ENCODE results near the gene DNAH10.

Gene DNAH10

DNA sequence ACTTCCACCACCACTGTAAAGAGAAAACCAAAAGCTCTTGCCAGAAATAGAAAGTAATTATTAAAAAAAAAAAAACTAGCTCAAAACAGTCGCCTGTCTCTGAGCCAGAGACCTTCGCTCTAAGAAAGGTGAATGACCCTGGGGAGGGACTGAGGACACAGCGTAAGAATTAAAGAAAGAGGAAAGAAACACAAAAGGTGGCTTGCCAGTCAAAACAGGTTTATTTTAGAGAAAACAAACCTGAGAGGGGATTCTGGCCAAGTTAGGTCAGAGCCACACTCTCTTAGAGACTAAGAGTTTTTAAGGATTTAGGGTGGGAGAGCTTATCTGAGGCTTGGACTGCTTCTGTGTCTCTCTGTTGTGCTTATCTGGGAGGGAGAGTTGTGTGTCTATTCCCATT, 66.0 kb downstream of the DNAH10 start:
- no peaks in the 10 kb centered on the region for H3K4me1 ChIP-seq (ENCODE audit: control insufficient read depth in 2 of 2, insufficient read depth in 1 of 2, low read depth in 1 of 2, low read length in 2 of 2)
- H4K91ac ChIP-seq (ENCODE audit: low read depth, low read length, poor library complexity) = no peak overlapping the region
- no peak for DNase-seq (ENCODE audit: low spot score)
- H3K14ac ChIP-seq (ENCODE audit: low read length) = no peak overlapping the region
- H2BK12ac ChIP-seq (ENCODE audit: low read length) = no peak overlapping the region
- H2AK5ac ChIP-seq (ENCODE audit: low read depth, low read length) = no peak overlapping the region
- H3K27ac ChIP-seq (replicated peaks; ENCODE audit: low read length) = no peak overlapping the region
- H3K9ac ChIP-seq (ENCODE audit: low read depth, low read length, poor library complexity) = no peak overlapping the region
- H3K4me3 ChIP-seq (ENCODE audit: low read length in 2 of 2) = no peak overlapping the region
- H3K18ac ChIP-seq (ENCODE audit: low read length) = no peak overlapping the region
- no peak overlapping the region for H2AFZ ChIP-seq (ENCODE audit: low read length)
- H3K36me3 ChIP-seq (replicated peaks in 1 of 2; ENCODE audit: control insufficient read depth in 2 of 2, insufficient read depth in 2 of 2, low read length in 2 of 2) = no peaks in the 10 kb centered on the region
- no peaks in the 10 kb centered on the region for H3K27me3 ChIP-seq (ENCODE audit: control insufficient read depth in 3 of 3, insufficient read depth in 3 of 3, low read depth in 1 of 3, low read length in 3 of 3)
- no CpG with 5 or more reads among the region's 3 CpGs for WGBS, 2 donors (ENCODE audit: extremely low coverage in 2 of 2, insufficient read length in 2 of 2, insufficient replicate concordance in 1 of 2)
- H3K23ac ChIP-seq (ENCODE audit: low read depth, low read length, poor library complexity) = no peak overlapping the region
- H3K9me3 ChIP-seq (replicated peaks in 1 of 2; ENCODE audit: control insufficient read depth in 2 of 2, insufficient read depth in 1 of 2, low read depth in 1 of 2, low read length in 2 of 2) = peaks cover 4 to 21% of the 10 kb centered on the region in 2 donors
- H2BK120ac ChIP-seq (ENCODE audit: low read depth, low read length) = no peak overlapping the region
- H3K79me1 ChIP-seq (ENCODE audit: low read depth, low read length) = no peaks in the 10 kb centered on the region
- no peak overlapping the region for H3K4ac ChIP-seq (ENCODE audit: low read length)
- H2BK15ac ChIP-seq (ENCODE audit: low read length) = no peak overlapping the region
- no peak overlapping the region for H2BK5ac ChIP-seq (ENCODE audit: low read length)
- no peak overlapping the region for H4K8ac ChIP-seq (ENCODE audit: low read depth, low read length)
- H3K4me2 ChIP-seq (ENCODE audit: insufficient read depth, low read length, poor library complexity, severe bottlenecking) = no peak overlapping the region

DNA sequence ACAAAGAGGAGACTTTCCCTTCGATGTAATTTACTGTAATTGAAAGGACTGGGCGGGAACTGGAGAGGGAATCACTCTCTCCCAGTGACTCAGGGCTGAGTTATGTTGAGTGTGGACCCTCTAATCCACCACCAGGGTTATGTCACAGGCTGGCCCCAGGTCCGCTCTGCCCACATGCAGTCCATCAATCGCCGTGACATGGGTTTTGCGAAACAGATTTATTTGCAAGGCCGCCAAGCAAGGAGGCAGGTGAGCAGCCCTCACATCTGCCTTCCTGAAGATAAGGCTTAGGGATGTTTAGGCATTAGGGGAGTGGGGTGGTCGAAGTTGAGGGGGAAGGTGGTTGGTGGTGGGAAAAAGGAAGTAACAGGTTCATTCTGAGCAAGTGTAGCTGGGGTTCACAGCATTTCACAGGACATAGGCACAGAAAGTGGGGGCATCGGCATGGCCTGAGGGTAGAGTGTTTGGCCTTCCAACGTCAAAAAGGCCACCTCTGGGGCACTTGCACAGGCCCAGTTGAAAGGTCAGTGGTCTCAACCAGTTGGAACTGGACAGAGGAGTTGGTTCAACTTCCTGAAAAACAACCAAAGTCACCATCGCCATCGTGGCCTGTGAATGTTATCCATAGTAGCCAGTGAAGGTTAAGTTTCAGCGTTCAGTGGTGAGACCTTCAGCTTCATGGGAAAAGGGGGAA, 66.9 kb downstream of the DNAH10 start:
- no peak overlapping the region for H3K23ac ChIP-seq (ENCODE audit: low read depth, low read length, poor library complexity)
- H4K8ac ChIP-seq (ENCODE audit: low read depth, low read length) = no peak overlapping the region
- no peak for DNase-seq (ENCODE audit: low spot score)
- H3K79me1 ChIP-seq (ENCODE audit: low read depth, low read length) = no peaks in the 10 kb centered on the region
- H2BK5ac ChIP-seq (ENCODE audit: low read length) = no peak overlapping the region
- H2BK15ac ChIP-seq (ENCODE audit: low read length) = no peak overlapping the region
- H2BK12ac ChIP-seq (ENCODE audit: low read length) = no peak overlapping the region
- no peak overlapping the region for H3K9ac ChIP-seq (ENCODE audit: low read depth, low read length, poor library complexity)
- no peak overlapping the region for H2BK120ac ChIP-seq (ENCODE audit: low read depth, low read length)
- H3K14ac ChIP-seq (ENCODE audit: low read length) = no peak overlapping the region
- no peak overlapping the region for H2AFZ ChIP-seq (ENCODE audit: low read length)
- H3K9me3 ChIP-seq (replicated peaks in 1 of 2; ENCODE audit: control insufficient read depth in 2 of 2, insufficient read depth in 1 of 2, low read depth in 1 of 2, low read length in 2 of 2) = peaks cover 4 to 24% of the 10 kb centered on the region in 2 donors
- H4K91ac ChIP-seq (ENCODE audit: low read depth, low read length, poor library complexity) = no peak overlapping the region
- WGBS, 2 donors (ENCODE audit: extremely low coverage in 2 of 2, insufficient read length in 2 of 2, insufficient replicate concordance in 1 of 2) = 100% methylated on average over 1 of the region's 13 CpGs; no CpG with 5 or more reads in 1 of the 2 donors
- no peak overlapping the region for H2AK5ac ChIP-seq (ENCODE audit: low read depth, low read length)
- no peak overlapping the region for H3K27ac ChIP-seq (replicated peaks; ENCODE audit: low read length)
- peak overlapping the region in 1 of 2 donors; percentile 27 for H3K4me3 ChIP-seq (ENCODE audit: low read length in 2 of 2)
- no peak overlapping the region for H3K4me2 ChIP-seq (ENCODE audit: insufficient read depth, low read length, poor library complexity, severe bottlenecking)
- H3K4me1 ChIP-seq (ENCODE audit: control insufficient read depth in 2 of 2, insufficient read depth in 1 of 2, low read depth in 1 of 2, low read length in 2 of 2) = no peaks in the 10 kb centered on the region
- H3K36me3 ChIP-seq (replicated peaks in 1 of 2; ENCODE audit: control insufficient read depth in 2 of 2, insufficient read depth in 2 of 2, low read length in 2 of 2) = no peaks in the 10 kb centered on the region
- no peak overlapping the region for H3K4ac ChIP-seq (ENCODE audit: low read length)
- no peaks in the 10 kb centered on the region for H3K27me3 ChIP-seq (ENCODE audit: control insufficient read depth in 3 of 3, insufficient read depth in 3 of 3, low read depth in 1 of 3, low read length in 3 of 3)
- no peak overlapping the region for H3K18ac ChIP-seq (ENCODE audit: low read length)

DNA sequence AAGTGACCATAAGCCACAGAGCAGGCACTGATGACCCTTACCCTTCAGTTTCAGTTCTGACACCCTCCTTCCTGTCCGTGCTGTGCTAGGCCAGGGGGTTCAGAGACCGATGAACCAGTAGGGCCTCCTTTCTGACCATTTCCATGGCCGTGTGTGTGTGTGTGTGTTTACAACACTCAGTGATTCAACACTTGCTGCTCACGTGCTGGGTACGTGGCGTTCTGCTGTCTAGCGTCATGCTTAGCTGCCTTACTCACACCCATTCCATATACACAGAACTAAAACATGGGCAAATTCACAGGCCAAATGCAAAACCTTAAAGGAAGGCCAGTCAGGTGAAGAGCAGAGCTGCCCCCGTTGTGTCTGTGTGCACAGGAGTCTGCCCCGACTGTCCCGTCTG, 67.5 kb downstream of the DNAH10 start:
- no peak overlapping the region for H2BK5ac ChIP-seq (ENCODE audit: low read length)
- no peaks in the 10 kb centered on the region for H3K27me3 ChIP-seq (ENCODE audit: control insufficient read depth in 3 of 3, insufficient read depth in 3 of 3, low read depth in 1 of 3, low read length in 3 of 3)
- no peak overlapping the region for H3K4me2 ChIP-seq (ENCODE audit: insufficient read depth, low read length, poor library complexity, severe bottlenecking)
- no peak overlapping the region for H3K14ac ChIP-seq (ENCODE audit: low read length)
- no peaks in the 10 kb centered on the region for H3K79me1 ChIP-seq (ENCODE audit: low read depth, low read length)
- no CpG with 5 or more reads among the region's 10 CpGs for WGBS, 2 donors (ENCODE audit: extremely low coverage in 2 of 2, insufficient read length in 2 of 2, insufficient replicate concordance in 1 of 2)
- no peak overlapping the region for H2BK15ac ChIP-seq (ENCODE audit: low read length)
- peaks cover 6 to 24% of the 10 kb centered on the region in 2 donors for H3K9me3 ChIP-seq (replicated peaks in 1 of 2; ENCODE audit: control insufficient read depth in 2 of 2, insufficient read depth in 1 of 2, low read depth in 1 of 2, low read length in 2 of 2)
- H3K18ac ChIP-seq (ENCODE audit: low read length) = no peak overlapping the region
- no peak overlapping the region for H2AFZ ChIP-seq (ENCODE audit: low read length)
- H3K4ac ChIP-seq (ENCODE audit: low read length) = no peak overlapping the region
- H2AK5ac ChIP-seq (ENCODE audit: low read depth, low read length) = no peak overlapping the region
- H3K9ac ChIP-seq (ENCODE audit: low read depth, low read length, poor library complexity) = no peak overlapping the region
- no peaks in the 10 kb centered on the region for H3K4me1 ChIP-seq (ENCODE audit: control insufficient read depth in 2 of 2, insufficient read depth in 1 of 2, low read depth in 1 of 2, low read length in 2 of 2)
- H2BK120ac ChIP-seq (ENCODE audit: low read depth, low read length) = no peak overlapping the region
- H2BK12ac ChIP-seq (ENCODE audit: low read length) = no peak overlapping the region
- no peaks in the 10 kb centered on the region for H3K36me3 ChIP-seq (replicated peaks in 1 of 2; ENCODE audit: control insufficient read depth in 2 of 2, insufficient read depth in 2 of 2, low read length in 2 of 2)
- no peak overlapping the region for H3K23ac ChIP-seq (ENCODE audit: low read depth, low read length, poor library complexity)
- H3K4me3 ChIP-seq (ENCODE audit: low read length in 2 of 2) = peak overlapping the region in 1 of 2 donors; percentile 27
- DNase-seq (ENCODE audit: low spot score) = no peak
- H4K91ac ChIP-seq (ENCODE audit: low read depth, low read length, poor library complexity) = no peak overlapping the region
- H3K27ac ChIP-seq (replicated peaks; ENCODE audit: low read length) = no peak overlapping the region
- no peak overlapping the region for H4K8ac ChIP-seq (ENCODE audit: low read depth, low read length)

DNA sequence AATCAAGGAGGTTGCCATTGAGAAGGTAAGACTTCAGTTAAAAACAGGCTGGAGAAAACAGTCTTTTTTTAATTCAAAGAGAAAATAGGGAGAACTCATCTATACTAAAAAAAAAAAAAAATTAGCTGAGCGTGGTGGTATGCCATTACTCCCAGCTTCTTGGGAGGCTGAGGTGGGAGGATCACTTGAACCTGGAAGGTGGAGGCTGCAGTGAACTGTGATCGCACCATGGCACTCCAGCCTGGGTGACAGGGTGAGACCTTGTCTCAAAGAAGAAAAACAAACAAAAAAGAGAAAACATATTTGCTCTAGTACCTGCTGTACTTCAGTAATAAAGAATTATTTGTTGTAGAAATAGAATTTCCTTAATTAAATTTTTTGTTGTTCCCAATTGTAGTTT, 68.6 kb downstream of the DNAH10 start:
- H2AFZ ChIP-seq (ENCODE audit: low read length) = no peak overlapping the region
- H3K4me3 ChIP-seq (ENCODE audit: low read length in 2 of 2) = no peak overlapping the region
- no peak overlapping the region for H4K8ac ChIP-seq (ENCODE audit: low read depth, low read length)
- H2BK15ac ChIP-seq (ENCODE audit: low read length) = no peak overlapping the region
- no peak overlapping the region for H2AK5ac ChIP-seq (ENCODE audit: low read depth, low read length)
- H3K36me3 ChIP-seq (replicated peaks in 1 of 2; ENCODE audit: control insufficient read depth in 2 of 2, insufficient read depth in 2 of 2, low read length in 2 of 2) = no peaks in the 10 kb centered on the region
- no peak overlapping the region for H3K14ac ChIP-seq (ENCODE audit: low read length)
- H3K9ac ChIP-seq (ENCODE audit: low read depth, low read length, poor library complexity) = no peak overlapping the region
- no peaks in the 10 kb centered on the region for H3K79me1 ChIP-seq (ENCODE audit: low read depth, low read length)
- H2BK12ac ChIP-seq (ENCODE audit: low read length) = no peak overlapping the region
- no peak overlapping the region for H3K23ac ChIP-seq (ENCODE audit: low read depth, low read length, poor library complexity)
- H3K27me3 ChIP-seq (ENCODE audit: control insufficient read depth in 3 of 3, insufficient read depth in 3 of 3, low read depth in 1 of 3, low read length in 3 of 3) = no peaks in the 10 kb centered on the region
- WGBS, 2 donors (ENCODE audit: extremely low coverage in 2 of 2, insufficient read length in 2 of 2, insufficient replicate concordance in 1 of 2) = no CpG with 5 or more reads among the region's 2 CpGs
- no peaks in the 10 kb centered on the region for H3K4me1 ChIP-seq (ENCODE audit: control insufficient read depth in 2 of 2, insufficient read depth in 1 of 2, low read depth in 1 of 2, low read length in 2 of 2)
- no peak for DNase-seq (ENCODE audit: low spot score)
- H3K4ac ChIP-seq (ENCODE audit: low read length) = no peak overlapping the region
- H2BK5ac ChIP-seq (ENCODE audit: low read length) = no peak overlapping the region
- no peak overlapping the region for H3K4me2 ChIP-seq (ENCODE audit: insufficient read depth, low read length, poor library complexity, severe bottlenecking)
- no peak overlapping the region for H3K18ac ChIP-seq (ENCODE audit: low read length)
- no peak overlapping the region for H2BK120ac ChIP-seq (ENCODE audit: low read depth, low read length)
- H4K91ac ChIP-seq (ENCODE audit: low read depth, low read length, poor library complexity) = no peak overlapping the region
- H3K9me3 ChIP-seq (replicated peaks in 1 of 2; ENCODE audit: control insufficient read depth in 2 of 2, insufficient read depth in 1 of 2, low read depth in 1 of 2, low read length in 2 of 2) = peaks cover 12 to 26% of the 10 kb centered on the region in 2 donors
- H3K27ac ChIP-seq (replicated peaks; ENCODE audit: low read length) = no peak overlapping the region

Data from neuronal stem cell (in vitro differentiated cells).